ENCODE measurements around the gene CDH23.

The CDH23 gene

GRCh38 chr10:71426058-71426605, 29.4 kb downstream of the CDH23 start:
- Histone ChIP-seq H3K36me3 (replicated peaks) (no peaks in the 10 kb centered on the region), H3K4me1 (no peaks in the 10 kb centered on the region), H3K27me3 (ENCODE audit: low read depth) (no peaks in the 10 kb centered on the region), H3K4me3 (no peak overlapping the region), H3K9me3 (no peaks in the 10 kb centered on the region)
- in situ Hi-C loops (cut with MboI; ENCODE audit: low sequenced_read_pairs) = no loop called here
- DNase-seq (ENCODE audit: low spot score in 2 of 2) = no peak

GRCh38 chr10:71427246-71427645, 30.5 kb downstream of the CDH23 start:
- H3K27me3 ChIP-seq (ENCODE audit: low read depth) = no peaks in the 10 kb centered on the region
- in situ Hi-C loops (cut with MboI; ENCODE audit: low sequenced_read_pairs) = no loop called here
- H3K9me3 ChIP-seq = no peaks in the 10 kb centered on the region
- no peaks in the 10 kb centered on the region for H3K36me3 ChIP-seq (replicated peaks)
- H3K4me1 ChIP-seq = no peaks in the 10 kb centered on the region
- DNase-seq (ENCODE audit: low spot score in 2 of 2) = no peak
- no peak overlapping the region for H3K4me3 ChIP-seq

- Histone ChIP-seq H3K36me3 (replicated peaks) (no peaks in the 10 kb centered on the region), H3K4me3 (no peak overlapping the region), H3K9me3 (no peaks in the 10 kb centered on the region), H3K4me1 (no peaks in the 10 kb centered on the region), H3K27me3 (ENCODE audit: low read depth) (no peaks in the 10 kb centered on the region)
- DNase-seq (ENCODE audit: low spot score in 2 of 2) = no peak
- in situ Hi-C loops (cut with MboI; ENCODE audit: low sequenced_read_pairs) = no loop called here
Measured at GRCh38 chr10:71429304-71429703, 32.6 kb downstream of the CDH23 start.

- no peak overlapping the region for H3K4me3 ChIP-seq
- in situ Hi-C loops (cut with MboI; ENCODE audit: low sequenced_read_pairs) = no loop called here
- H3K9me3 ChIP-seq = no peaks in the 10 kb centered on the region
- no peaks in the 10 kb centered on the region for H3K36me3 ChIP-seq (replicated peaks)
- DNase-seq (ENCODE audit: low spot score in 2 of 2) = no peak
- H3K27me3 ChIP-seq (ENCODE audit: low read depth) = no peaks in the 10 kb centered on the region
- H3K4me1 ChIP-seq = no peaks in the 10 kb centered on the region
Measured at GRCh38 chr10:71429929-71430328, 33.2 kb downstream of the CDH23 start.

- no peak for DNase-seq (ENCODE audit: low spot score in 2 of 2)
- H3K36me3 ChIP-seq (replicated peaks) = no peaks in the 10 kb centered on the region
- no peaks in the 10 kb centered on the region for H3K4me1 ChIP-seq
- no peaks in the 10 kb centered on the region for H3K9me3 ChIP-seq
- H3K27me3 ChIP-seq (ENCODE audit: low read depth) = no peaks in the 10 kb centered on the region
- in situ Hi-C loops (cut with MboI; ENCODE audit: low sequenced_read_pairs) = no loop called here
- H3K4me3 ChIP-seq = no peak overlapping the region
Measured at GRCh38 chr10:71431239-71432100, 34.8 kb downstream of the CDH23 start.

GRCh38 chr10:71432101-71432905, 35.6 kb downstream of the CDH23 start:
- no peak overlapping the region for H3K4me3 ChIP-seq
- H3K9me3 ChIP-seq = no peaks in the 10 kb centered on the region
- no peak for DNase-seq (ENCODE audit: low spot score in 2 of 2)
- no peaks in the 10 kb centered on the region for H3K36me3 ChIP-seq (replicated peaks)
- H3K27me3 ChIP-seq (ENCODE audit: low read depth) = no peaks in the 10 kb centered on the region
- in situ Hi-C loops (cut with MboI; ENCODE audit: low sequenced_read_pairs) = no loop called here
- no peaks in the 10 kb centered on the region for H3K4me1 ChIP-seq

GRCh38 chr10:71432956-71433767, 36.4 kb downstream of the CDH23 start:
- Histone ChIP-seq H3K9me3 (no peaks in the 10 kb centered on the region), H3K36me3 (replicated peaks) (no peaks in the 10 kb centered on the region), H3K4me1 (no peaks in the 10 kb centered on the region), H3K27me3 (ENCODE audit: low read depth) (no peaks in the 10 kb centered on the region), H3K4me3 (no peak overlapping the region)
- no peak for DNase-seq (ENCODE audit: low spot score in 2 of 2)
- in situ Hi-C loops (cut with MboI; ENCODE audit: low sequenced_read_pairs) = no loop called here

GRCh38 chr10:71433768-71434744, 37.3 kb downstream of the CDH23 start:
- in situ Hi-C loops (cut with MboI; ENCODE audit: low sequenced_read_pairs) = no loop called here
- H3K4me1 ChIP-seq = no peaks in the 10 kb centered on the region
- DNase-seq (ENCODE audit: low spot score in 2 of 2) = no peak

GRCh38 chr10:71434760-71435394, 38.2 kb downstream of the CDH23 start:
- no peaks in the 10 kb centered on the region for H3K4me1 ChIP-seq
- DNase-seq (ENCODE audit: low spot score in 2 of 2) = no peak
- no peaks in the 10 kb centered on the region for H3K9me3 ChIP-seq
- no peak overlapping the region for H3K4me3 ChIP-seq
- H3K27me3 ChIP-seq (ENCODE audit: low read depth) = no peaks in the 10 kb centered on the region
- H3K36me3 ChIP-seq (replicated peaks) = no peaks in the 10 kb centered on the region
- in situ Hi-C loops (cut with MboI; ENCODE audit: low sequenced_read_pairs) = no loop called here

More at GRCh38 chr10:71433768-71434744, 37.3 kb downstream of the CDH23 start:
- no peak overlapping the region for H3K4me3 ChIP-seq
- no peaks in the 10 kb centered on the region for H3K27me3 ChIP-seq (ENCODE audit: low read depth)
- H3K36me3 ChIP-seq (replicated peaks) = no peaks in the 10 kb centered on the region
- H3K9me3 ChIP-seq = no peaks in the 10 kb centered on the region

- H3K27me3 ChIP-seq (ENCODE audit: low read depth) = no peaks in the 10 kb centered on the region
Measured at GRCh38 chr10:71435571-71436267, 39.0 kb downstream of the CDH23 start.

GRCh38 chr10:71436268-71437125, 39.8 kb downstream of the CDH23 start:
- Histone ChIP-seq H3K9me3 (no peaks in the 10 kb centered on the region), H3K4me3 (no peak overlapping the region), H3K27me3 (ENCODE audit: low read depth) (no peaks in the 10 kb centered on the region), H3K4me1 (no peaks in the 10 kb centered on the region), H3K36me3 (replicated peaks) (no peaks in the 10 kb centered on the region)
- DNase-seq (ENCODE audit: low spot score in 2 of 2) = no peak
- in situ Hi-C loops (cut with MboI; ENCODE audit: low sequenced_read_pairs) = no loop called here

More at GRCh38 chr10:71435571-71436267, 39.0 kb downstream of the CDH23 start:
- DNase-seq (ENCODE audit: low spot score in 2 of 2) = no peak
- in situ Hi-C loops (cut with MboI; ENCODE audit: low sequenced_read_pairs) = no loop called here
- no peaks in the 10 kb centered on the region for H3K9me3 ChIP-seq
- H3K36me3 ChIP-seq (replicated peaks) = no peaks in the 10 kb centered on the region
- H3K4me3 ChIP-seq = no peak overlapping the region
- no peaks in the 10 kb centered on the region for H3K4me1 ChIP-seq

Data from HAP-1 (cell line).